GM03348 (cell line): ENCODE results near the gene PACSIN1.
A peak's percentile ranks its signal among the peaks of the same experiment; 100 is the strongest.
"Not testable (repeated sequence)": the region's sequence is repeated elsewhere in the genome, so short reads cannot be mapped to it uniquely, and the experiment has no call there.

ENCODE experiments used
- DNase-seq: peaks from one replicate; pipeline ENCODE4 v3.0.0; 2012; ENCODE audit warnings: low spot score

PACSIN1 gene

GRCh38 chr6:34457742-34458735 lies 7.8 kb upstream of the PACSIN1 start:
- DNase-seq: no peak

GRCh38 chr6:34459899-34460593 lies 5.8 kb upstream of the PACSIN1 start:
- DNase-seq: peak; percentile 68

- DNase-seq: no peak
Measured at GRCh38 chr6:34460796-34461507, 4.9 kb upstream of the PACSIN1 start.

DNA sequence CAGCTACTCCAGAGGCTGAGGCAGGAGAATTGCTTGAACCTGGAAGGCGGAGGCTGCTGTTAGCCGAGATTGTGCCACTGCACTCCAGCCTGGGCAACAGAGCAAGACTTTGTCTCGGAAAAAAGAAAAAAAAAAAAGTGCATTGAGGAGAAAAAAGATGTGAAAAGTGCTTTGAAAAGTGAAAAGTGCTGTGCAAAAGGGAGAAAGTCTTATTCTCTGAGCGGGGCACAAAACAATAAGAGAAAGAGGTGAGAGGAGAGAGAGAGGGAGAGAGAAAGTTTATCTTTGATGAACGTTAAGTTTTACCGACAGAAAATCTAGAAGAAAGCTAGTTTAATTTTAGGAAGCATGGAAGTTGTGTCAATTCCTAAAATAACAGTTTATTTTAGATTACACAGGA lies 3.9 kb upstream of the PACSIN1 start:
- no peak for DNase-seq

DNA sequence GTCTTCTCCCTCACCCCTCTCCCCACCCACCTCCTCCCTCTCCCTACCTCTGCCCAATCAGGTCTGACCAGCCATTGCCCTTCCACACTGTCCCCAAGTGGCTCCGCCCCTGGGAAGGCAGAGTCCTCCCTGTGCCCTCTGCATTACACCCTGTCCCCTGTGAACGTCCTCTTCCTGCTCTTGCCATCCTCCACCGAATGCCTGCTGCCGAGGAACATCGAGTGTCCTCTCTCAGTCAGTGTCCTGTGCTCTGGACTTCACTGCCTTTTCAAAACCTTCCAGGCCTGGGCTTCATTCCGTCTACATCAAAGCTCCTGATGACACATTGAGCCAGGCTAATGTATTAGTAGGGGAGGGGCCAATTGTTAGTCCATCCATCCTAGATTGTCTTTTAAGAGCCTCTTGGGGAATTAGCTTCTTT lies 3.3 kb upstream of the PACSIN1 start:
- DNase-seq: peak; percentile 39

- no peak for DNase-seq
Measured at GRCh38 chr6:34463299-34463698, 2.6 kb upstream of the PACSIN1 start.

GRCh38 chr6:34463849-34464248 lies 2.0 kb upstream of the PACSIN1 start:
- no peak for DNase-seq

- no peak for DNase-seq
Measured at GRCh38 chr6:34466242-34467185, 638 bp downstream of the PACSIN1 start.

DNA sequence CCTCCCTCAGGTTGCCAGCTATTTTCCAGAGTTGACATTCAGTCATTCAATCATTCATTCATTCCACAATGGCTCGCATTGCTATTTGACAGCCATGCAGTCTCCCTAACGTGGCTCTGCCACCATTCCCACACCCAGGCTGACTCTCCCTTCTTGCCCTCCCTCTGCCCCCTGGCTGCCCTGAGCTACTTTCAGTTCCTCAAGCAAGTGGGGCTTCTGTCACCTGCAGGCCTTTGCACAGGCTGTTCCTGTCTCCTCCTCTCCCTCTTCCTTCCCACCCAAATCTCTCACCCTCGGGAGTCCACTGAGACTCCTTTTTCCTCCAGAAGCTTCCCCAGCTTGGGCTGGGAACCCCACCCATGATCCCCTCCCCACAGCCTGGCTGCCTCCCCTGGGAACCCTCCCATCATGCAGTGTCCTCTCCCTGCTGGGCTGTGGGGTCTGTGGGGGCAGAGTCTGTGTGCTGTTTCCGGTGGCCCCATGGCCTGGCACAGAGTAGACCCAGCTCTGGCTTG lies 2.6 kb downstream of the PACSIN1 start:
- no peak for DNase-seq

DNA sequence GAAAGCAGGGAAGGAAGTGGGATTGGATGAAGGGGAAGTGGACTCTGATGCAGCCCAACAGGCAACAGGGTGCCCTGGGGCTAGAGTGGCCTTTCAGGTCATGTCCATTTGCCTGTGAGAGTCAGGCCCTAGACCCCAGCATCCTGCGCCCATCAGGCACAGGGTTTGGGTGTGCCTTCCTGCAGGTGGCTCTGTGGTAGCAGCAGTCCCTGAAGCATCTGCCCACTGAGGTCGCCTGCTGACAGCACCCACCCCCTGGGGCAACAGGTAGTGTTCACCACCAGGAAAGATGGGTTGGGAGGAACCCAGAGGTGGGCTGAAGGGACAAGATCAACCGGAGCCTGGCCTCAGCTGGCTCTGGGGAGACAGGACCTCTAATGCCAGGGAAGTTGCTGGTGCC lies 3.6 kb downstream of the PACSIN1 start:
- DNase-seq: no peak

DNA sequence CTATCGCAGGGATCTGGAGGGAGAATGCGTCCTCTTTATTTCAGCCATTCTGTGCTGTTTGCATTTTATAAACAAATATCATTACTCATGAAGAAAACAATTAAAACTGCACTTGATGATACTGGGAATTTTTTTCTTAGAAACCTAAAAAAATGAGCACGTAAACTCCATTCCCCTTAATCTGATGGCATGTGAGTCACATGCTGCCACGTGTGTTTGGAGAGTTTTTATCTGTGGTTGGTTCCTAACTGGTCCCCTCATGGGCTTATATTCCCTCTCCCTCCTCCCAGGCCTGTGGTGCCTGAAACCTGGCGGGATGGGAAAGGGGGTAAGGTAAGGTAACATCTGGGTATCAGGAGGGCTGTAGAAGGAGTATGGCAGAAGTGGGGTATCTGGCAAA lies 6.5 kb downstream of the PACSIN1 start:
- no peak for DNase-seq

DNA sequence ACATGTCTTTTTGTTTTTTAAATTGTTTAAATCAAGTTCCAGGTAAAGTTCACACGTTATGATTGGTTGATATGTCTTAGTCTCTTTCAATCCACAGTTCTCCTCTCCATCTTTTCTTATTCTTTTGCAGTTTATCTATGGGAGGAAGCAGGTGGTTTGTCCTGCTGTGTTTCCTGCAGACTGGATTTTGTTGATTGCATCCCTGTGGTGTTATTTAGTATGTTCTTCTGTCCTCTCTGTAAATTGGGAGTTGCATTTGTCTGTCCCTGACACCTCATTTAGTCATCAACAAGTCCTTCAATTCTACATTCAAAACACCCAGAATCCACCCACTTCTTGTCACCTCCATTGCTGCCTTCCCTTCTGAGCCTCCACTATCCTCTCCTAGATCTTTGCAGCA lies 8.1 kb downstream of the PACSIN1 start:
- no peak for DNase-seq

GRCh38 chr6:34474754-34475153 lies 8.9 kb downstream of the PACSIN1 start:
- no peak for DNase-seq

GRCh38 chr6:34475238-34475682 lies 9.4 kb downstream of the PACSIN1 start:
- no peak for DNase-seq

- DNase-seq: no peak
Measured at GRCh38 chr6:34475767-34476328, 10.0 kb downstream of the PACSIN1 start.

DNA sequence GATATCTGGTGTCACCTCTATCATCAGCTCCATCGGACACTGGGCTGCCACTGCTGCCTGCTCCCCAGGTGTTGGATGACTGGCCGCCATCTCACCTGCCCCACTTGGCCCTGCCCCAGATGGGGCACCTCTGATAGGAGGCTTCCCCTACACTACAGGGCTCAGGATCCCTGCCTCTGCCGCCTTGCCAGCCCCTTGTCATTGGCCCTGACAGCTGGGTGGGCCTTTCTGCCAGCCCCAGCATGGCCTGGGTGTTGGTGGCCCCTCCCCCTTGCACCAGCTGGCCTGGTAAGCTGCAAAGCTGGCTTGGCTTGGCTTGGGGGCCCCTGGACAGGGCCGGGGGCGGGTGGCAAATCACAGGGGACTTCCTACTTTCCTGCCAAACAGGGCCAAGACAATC lies 10.6 kb downstream of the PACSIN1 start:
- DNase-seq: no peak

- no peak for DNase-seq
Measured at GRCh38 chr6:34476921-34477320, 11.0 kb downstream of the PACSIN1 start.

- no peak for DNase-seq
Measured at GRCh38 chr6:34478796-34479195, 12.9 kb downstream of the PACSIN1 start.

- not testable (repeated sequence) for DNase-seq
Measured at GRCh38 chr6:34483781-34484180, 17.9 kb downstream of the PACSIN1 start.

GRCh38 chr6:34484391-34484790 lies 18.5 kb downstream of the PACSIN1 start:
- DNase-seq: no peak

DNA sequence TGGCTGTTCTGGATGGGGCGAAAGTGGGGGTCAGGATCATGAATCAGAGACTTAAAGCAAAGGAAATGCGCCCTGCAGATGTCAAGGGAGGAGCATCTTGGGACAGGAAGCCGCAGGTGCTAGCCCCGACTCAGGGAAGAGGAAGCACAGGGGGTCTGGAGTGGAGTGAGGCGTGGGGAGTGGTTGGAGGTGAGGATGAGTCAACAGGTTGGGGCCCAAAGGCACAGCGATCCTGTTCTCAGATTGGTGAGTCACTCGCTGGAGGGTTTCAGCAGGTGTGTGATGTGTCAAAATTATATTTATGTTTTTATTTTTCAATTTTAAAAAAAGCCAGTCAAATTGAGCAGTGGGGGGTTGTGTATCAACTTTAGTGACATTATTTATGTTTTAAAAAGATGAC lies 19.0 kb downstream of the PACSIN1 start:
- no peak for DNase-seq
